Glutamatergic neuron (in vitro differentiated cells): ENCODE measurements around the gene SLC66A2. TPM values are rescaled to one million over a fixed set of nuclear protein-coding genes. Genes with fewer than 3 reads are reported as not detected.
A peak's percentile ranks its signal among the peaks of the same experiment; 100 is the strongest.

Source experiments
- DNase-seq: peaks from one replicate; pipeline ENCODE4 v3.0.0; 2022
- H3K27ac Mint-ChIP-seq: one replicate; pipeline ENCODE4 v1.8.0; 2020; ENCODE audit warnings: mild to moderate bottlenecking, mixed read lengths, inconsistent platforms; ENCODE audit not compliant: unreplicated experiment
- H3K27me3 Mint-ChIP-seq: one replicate; pipeline ENCODE4 v1.8.0; 2020; ENCODE audit warnings: mild to moderate bottlenecking, moderate library complexity, mixed read lengths, inconsistent platforms; ENCODE audit not compliant: unreplicated experiment
- H3K36me3 Mint-ChIP-seq: one replicate; pipeline ENCODE4 v1.8.0; 2020; ENCODE audit warnings: mild to moderate bottlenecking, mixed read lengths, inconsistent platforms; ENCODE audit not compliant: unreplicated experiment
- H3K4me1 Mint-ChIP-seq: one replicate; pipeline ENCODE4 v1.8.0; 2020; ENCODE audit warnings: mild to moderate bottlenecking, low read depth, mixed read lengths, inconsistent platforms; ENCODE audit not compliant: unreplicated experiment
- H3K4me3 Mint-ChIP-seq: one replicate; pipeline ENCODE4 v1.8.0; 2020; ENCODE audit warnings: mild to moderate bottlenecking, mixed read lengths, inconsistent platforms; ENCODE audit not compliant: unreplicated experiment
- H3K9me3 Mint-ChIP-seq: one replicate; pipeline ENCODE4 v1.8.0; 2020; ENCODE audit warnings: mild to moderate bottlenecking, moderate library complexity, mixed read lengths, inconsistent platforms; ENCODE audit not compliant: unreplicated experiment
- total RNA-seq: library from RNA; stranded (reverse); fragmentation: NEBNext Ultra II Directional; extraction: Animal tissue kit (Norgen Biotek cat#: 25700); gene quantifications from one replicate; pipeline ENCODE4 v1.2.1, GENCODE V29; 2021; ENCODE audit not compliant: unreplicated experiment
- TF ChIP-seq, protein P1 (sequence below): fragments of 200-600 bp; sonication (generic); IDR thresholded peaks from one replicate; pipeline ENCODE4 v1.5.0; 2021; ENCODE audit not compliant: partially characterized antibody, unreplicated experiment

Gene SLC66A2
- total RNA-seq, 1 donor from 2014 or later = 56.6 TPM

DNA sequence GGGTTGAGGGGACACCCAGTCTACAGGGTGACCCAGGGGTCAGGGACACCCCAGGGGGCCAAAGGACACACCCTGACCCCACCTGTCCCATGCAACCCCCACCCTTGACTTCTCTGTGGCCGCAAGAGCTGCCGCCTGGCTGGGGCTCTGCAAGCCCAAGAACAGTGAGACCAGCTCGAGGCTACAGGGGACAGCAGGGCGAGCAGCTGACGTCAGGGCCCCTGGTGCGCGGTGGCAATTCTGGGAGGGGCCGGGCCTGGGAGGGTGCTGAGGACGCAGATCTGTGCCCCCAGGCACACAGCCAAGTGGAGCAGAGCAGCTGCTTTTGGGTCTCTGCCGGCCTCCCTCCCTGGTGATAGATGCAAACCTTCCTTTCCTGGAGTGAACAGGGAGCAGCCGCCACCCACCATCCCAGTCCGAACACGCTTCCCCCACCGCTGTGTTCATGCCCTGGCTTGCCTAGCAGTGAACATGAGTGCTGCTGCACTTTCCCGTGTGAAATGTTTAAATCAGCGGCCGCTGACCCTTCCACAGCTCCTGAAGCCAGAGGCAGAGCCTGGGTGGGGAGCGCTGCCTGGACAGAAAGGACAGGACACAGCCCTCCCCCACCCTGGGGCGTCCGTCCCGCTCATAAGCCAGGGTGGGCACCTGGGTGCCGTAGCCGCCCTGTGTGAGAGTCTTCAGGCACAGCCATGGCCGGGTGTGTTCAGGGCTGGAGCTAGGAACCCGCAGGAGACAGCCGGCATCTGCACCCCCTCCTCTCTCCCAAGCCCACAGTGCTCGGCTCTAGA is 46.9 kb downstream of the SLC66A2 start:
- Mint-ChIP-seq H3K4me1 (no peaks in the 10 kb centered on the region), H3K9me3 (peaks cover 20% of the 10 kb centered on the region), H3K4me3 (no peak overlapping the region), H3K36me3 (peaks cover 48% of the 10 kb centered on the region), H3K27ac (no peak overlapping the region), H3K27me3 (peaks cover 8% of the 10 kb centered on the region)
- TF ChIP-seq, protein P1, sequence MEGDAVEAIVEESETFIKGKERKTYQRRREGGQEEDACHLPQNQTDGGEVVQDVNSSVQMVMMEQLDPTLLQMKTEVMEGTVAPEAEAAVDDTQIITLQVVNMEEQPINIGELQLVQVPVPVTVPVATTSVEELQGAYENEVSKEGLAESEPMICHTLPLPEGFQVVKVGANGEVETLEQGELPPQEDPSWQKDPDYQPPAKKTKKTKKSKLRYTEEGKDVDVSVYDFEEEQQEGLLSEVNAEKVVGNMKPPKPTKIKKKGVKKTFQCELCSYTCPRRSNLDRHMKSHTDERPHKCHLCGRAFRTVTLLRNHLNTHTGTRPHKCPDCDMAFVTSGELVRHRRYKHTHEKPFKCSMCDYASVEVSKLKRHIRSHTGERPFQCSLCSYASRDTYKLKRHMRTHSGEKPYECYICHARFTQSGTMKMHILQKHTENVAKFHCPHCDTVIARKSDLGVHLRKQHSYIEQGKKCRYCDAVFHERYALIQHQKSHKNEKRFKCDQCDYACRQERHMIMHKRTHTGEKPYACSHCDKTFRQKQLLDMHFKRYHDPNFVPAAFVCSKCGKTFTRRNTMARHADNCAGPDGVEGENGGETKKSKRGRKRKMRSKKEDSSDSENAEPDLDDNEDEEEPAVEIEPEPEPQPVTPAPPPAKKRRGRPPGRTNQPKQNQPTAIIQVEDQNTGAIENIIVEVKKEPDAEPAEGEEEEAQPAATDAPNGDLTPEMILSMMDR = no peak
- no peak for DNase-seq

DNA sequence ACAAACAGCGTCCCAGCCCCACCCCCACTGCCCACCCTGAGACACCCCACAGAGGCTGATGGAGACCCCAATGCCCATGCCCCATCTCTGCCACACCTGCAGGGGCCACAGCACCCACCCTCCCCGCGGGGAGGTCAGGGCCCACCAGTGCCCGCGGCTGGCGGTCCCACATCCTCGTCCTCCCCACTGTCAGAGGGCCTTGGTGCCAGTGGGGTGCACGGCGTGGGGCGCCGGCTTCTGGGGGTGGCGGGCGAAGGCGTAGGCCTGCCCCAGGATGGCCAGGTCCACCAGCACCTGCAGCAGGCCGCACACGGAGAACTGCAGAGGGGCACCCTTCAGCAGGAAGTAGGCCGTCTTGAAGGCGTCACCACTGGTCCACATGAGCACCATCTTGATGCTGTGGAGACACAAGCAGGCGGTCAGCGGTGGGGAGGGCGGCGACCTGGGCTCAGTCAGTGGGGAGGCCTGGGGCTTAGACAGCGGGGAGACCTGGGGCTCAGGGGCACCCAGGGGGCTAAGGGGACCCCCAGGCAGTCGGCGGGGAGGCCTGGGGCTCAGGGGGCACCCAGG is 47.6 kb downstream of the SLC66A2 start:
- Mint-ChIP-seq H3K36me3 (peaks cover 44% of the 10 kb centered on the region), H3K9me3 (peaks cover 23% of the 10 kb centered on the region), H3K27ac (no peak overlapping the region), H3K4me1 (no peaks in the 10 kb centered on the region), H3K4me3 (no peak overlapping the region), H3K27me3 (peaks cover 8% of the 10 kb centered on the region)
- DNase-seq = no peak
- TF ChIP-seq, protein P1 = no peak

DNA sequence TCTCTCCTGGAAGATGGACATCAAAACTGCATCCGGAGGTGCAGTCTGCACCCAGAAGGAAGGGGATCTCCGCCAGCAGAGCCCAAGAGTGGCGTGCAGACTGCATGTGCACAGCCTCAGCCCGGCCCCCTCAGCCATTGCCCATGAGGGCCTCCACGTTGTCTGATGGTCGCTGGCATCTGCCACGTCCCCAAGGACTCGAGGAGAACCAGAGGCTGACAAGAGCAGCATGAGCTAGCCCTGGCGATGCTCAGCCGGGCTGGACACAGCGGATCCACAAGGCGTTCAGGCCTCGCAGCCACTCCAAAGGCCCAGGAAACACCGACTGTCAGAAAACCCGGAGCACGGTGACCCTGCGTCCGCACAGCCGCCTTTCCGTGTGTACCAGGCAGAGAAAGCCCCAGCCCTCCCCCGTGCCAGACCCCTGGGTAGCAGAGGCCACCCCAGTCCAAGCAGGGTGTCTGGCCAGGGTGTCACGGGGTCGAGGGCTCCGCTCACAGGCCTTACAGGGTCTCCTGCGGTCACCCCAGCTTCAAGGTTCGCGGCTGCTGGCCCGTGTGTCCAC is 48.3 kb downstream of the SLC66A2 start:
- TF ChIP-seq, protein P1 = no peak
- H3K9me3 Mint-ChIP-seq = peaks cover 25% of the 10 kb centered on the region
- H3K36me3 Mint-ChIP-seq = peaks cover 42% of the 10 kb centered on the region
- no peaks in the 10 kb centered on the region for H3K4me1 Mint-ChIP-seq
- peaks cover 10% of the 10 kb centered on the region for H3K27me3 Mint-ChIP-seq
- H3K4me3 Mint-ChIP-seq = no peak overlapping the region
- DNase-seq = no peak
- no peak overlapping the region for H3K27ac Mint-ChIP-seq

DNA sequence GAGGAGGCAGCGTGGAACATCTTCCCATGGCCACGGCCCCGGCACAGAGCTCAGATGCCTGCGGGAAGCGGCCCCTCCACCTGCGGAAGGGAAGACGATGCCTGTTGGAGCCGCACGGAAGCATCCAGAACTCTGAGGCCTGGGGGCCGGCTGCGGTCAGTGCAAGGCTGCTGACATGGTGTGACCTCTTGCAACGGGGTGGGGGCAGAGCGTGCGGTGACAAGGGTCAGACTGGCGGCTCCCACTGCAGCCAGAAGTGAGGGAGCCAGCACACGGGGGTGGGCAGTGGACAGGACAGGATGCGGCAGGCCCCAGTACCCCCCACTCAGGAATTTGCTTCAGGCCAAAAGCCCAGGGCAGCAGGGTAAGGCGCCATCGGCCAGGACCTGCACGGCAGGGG is 48.8 kb downstream of the SLC66A2 start:
- no peak for DNase-seq
- peaks cover 42% of the 10 kb centered on the region for H3K36me3 Mint-ChIP-seq
- no peak overlapping the region for H3K27ac Mint-ChIP-seq
- TF ChIP-seq, protein P1 = no peak
- no peaks in the 10 kb centered on the region for H3K4me1 Mint-ChIP-seq
- H3K9me3 Mint-ChIP-seq = peaks cover 28% of the 10 kb centered on the region
- no peak overlapping the region for H3K4me3 Mint-ChIP-seq
- peaks cover 13% of the 10 kb centered on the region for H3K27me3 Mint-ChIP-seq

DNA sequence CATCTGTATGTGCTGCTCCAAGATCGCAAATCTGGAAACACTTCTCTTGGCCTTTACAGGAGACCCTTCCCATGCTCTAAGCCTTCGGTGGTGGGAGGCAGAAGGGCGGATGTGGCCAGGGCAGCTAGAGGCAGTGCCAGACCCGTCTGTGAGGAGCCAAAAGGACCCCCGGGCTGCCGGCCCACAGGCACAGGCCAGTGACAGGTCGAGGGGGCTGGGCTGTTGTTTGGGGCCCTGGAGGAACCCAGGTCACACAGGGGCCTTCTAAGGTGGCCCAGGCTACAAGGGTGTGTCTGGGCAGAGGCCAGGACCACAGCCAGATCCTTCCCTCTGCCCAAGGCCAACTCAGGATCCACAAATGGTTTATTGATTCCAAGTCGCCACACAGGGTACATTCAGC is 49.4 kb downstream of the SLC66A2 start:
- H3K27me3 Mint-ChIP-seq = peaks cover 13% of the 10 kb centered on the region
- peaks cover 46% of the 10 kb centered on the region for H3K36me3 Mint-ChIP-seq
- H3K27ac Mint-ChIP-seq = peak overlapping the region; percentile 52
- TF ChIP-seq, protein P1 = no peak
- H3K4me3 Mint-ChIP-seq = no peak overlapping the region
- DNase-seq = no peak
- H3K4me1 Mint-ChIP-seq = no peaks in the 10 kb centered on the region
- H3K9me3 Mint-ChIP-seq = peaks cover 34% of the 10 kb centered on the region
